Jurkat, Clone E6-1 (cell line): ENCODE data around the gene IRGC. TPM values are rescaled to one million over a fixed set of nuclear protein-coding genes. Genes with fewer than 3 reads are reported as not detected.
"Not testable (repeated sequence)": the region's sequence is repeated elsewhere in the genome, so short reads cannot be mapped to it uniquely, and the experiment has no call there.

Experiments used
- DNase-seq: peaks from one replicate; pipeline ENCODE4 v3.0.0-alpha.2; 2011; ENCODE audit warnings: low read depth, low spot score
- H3K4me3 ChIP-seq: 2 replicates; pipeline ENCODE4 v1.5.1; 2011; ENCODE audit warnings: mild to moderate bottlenecking, low read length, control low read depth, moderate library complexity
- polyA plus RNA-seq: library from polyadenylated mRNA; unstranded; fragments of >200 nt; gene quantifications from one replicate; pipeline ENCODE4 v1.2.1, GENCODE V29; 2012; ENCODE audit warnings: missing spikeins; ENCODE audit not compliant: insufficient read length, insufficient read depth

Gene IRGC
- polyA plus RNA-seq = not detected

GRCh38 chr19:43715776-43716175, at the start of gene IRGC:
Gene IRGC (plus strand): TSS chr19:43716076. CDS start chr19:43718559, 2,483 bp downstream.
- H3K4me3 ChIP-seq = no peak within 1 kb of the TSS
- no peak for DNase-seq

- no peak for DNase-seq
- H3K4me3 ChIP-seq = peak overlapping the region; percentile 62
These were observed 48.6 kb upstream of the IRGC start for GRCh38 chr19:43667126-43667875.

GRCh38 chr19:43667876-43668405, 47.9 kb upstream of the IRGC start:
- peak overlapping the region; percentile 62 for H3K4me3 ChIP-seq
- DNase-seq = no peak

GRCh38 chr19:43668406-43669109, 47.3 kb upstream of the IRGC start:
- peak; percentile 99 for DNase-seq
- H3K4me3 ChIP-seq = peak overlapping the region; percentile 59

GRCh38 chr19:43672061-43672679, 43.7 kb upstream of the IRGC start:
- DNase-seq = no peak

GRCh38 chr19:43673637-43674036, 42.2 kb upstream of the IRGC start:
- no peak for DNase-seq
- no peak overlapping the region for H3K4me3 ChIP-seq

More at GRCh38 chr19:43672061-43672679, 43.7 kb upstream of the IRGC start:
- H3K4me3 ChIP-seq = no peak overlapping the region

GRCh38 chr19:43674183-43674582, 41.7 kb upstream of the IRGC start:
- no peak overlapping the region for H3K4me3 ChIP-seq
- DNase-seq = no peak

- no peak overlapping the region for H3K4me3 ChIP-seq
- no peak for DNase-seq
These were observed 41.3 kb upstream of the IRGC start for GRCh38 chr19:43674596-43674995.

GRCh38 chr19:43675269-43675879, 40.5 kb upstream of the IRGC start:
- H3K4me3 ChIP-seq = no peak overlapping the region
- DNase-seq = no peak

- no peak for DNase-seq
- H3K4me3 ChIP-seq = no peak overlapping the region
These were observed 40.0 kb upstream of the IRGC start for GRCh38 chr19:43675906-43676305.

GRCh38 chr19:43678512-43679261, 37.2 kb upstream of the IRGC start:
- DNase-seq = no peak
- no peak overlapping the region for H3K4me3 ChIP-seq

- DNase-seq = no peak
- H3K4me3 ChIP-seq = no peak overlapping the region
These were observed 34.1 kb upstream of the IRGC start for GRCh38 chr19:43681821-43682220.

GRCh38 chr19:43682269-43682668, 33.6 kb upstream of the IRGC start:
- DNase-seq, H3K4me3 ChIP-seq: not testable (repeated sequence)

GRCh38 chr19:43682824-43683661, 32.8 kb upstream of the IRGC start:
- no peak for DNase-seq
- no peak overlapping the region for H3K4me3 ChIP-seq

- no peak for DNase-seq
- no peak overlapping the region for H3K4me3 ChIP-seq
These were observed 32.0 kb upstream of the IRGC start for GRCh38 chr19:43683905-43684304.

- DNase-seq = no peak
- H3K4me3 ChIP-seq = no peak overlapping the region
These were observed 31.6 kb upstream of the IRGC start for GRCh38 chr19:43684326-43684725.

- no peak overlapping the region for H3K4me3 ChIP-seq
- no peak for DNase-seq
These were observed 28.2 kb upstream of the IRGC start for GRCh38 chr19:43687660-43687997.

- no peak overlapping the region for H3K4me3 ChIP-seq
- no peak for DNase-seq
These were observed 27.7 kb upstream of the IRGC start for GRCh38 chr19:43688059-43688701.
